CD4-positive, alpha-beta T cell treated with Interleukin-4 for 4 hours (primary cell): ENCODE measurements around the gene ZNF48.

Experiments
- DNase-seq: peaks from one replicate; pipeline ENCODE4 v3.0.0-alpha.2; 2020

Gene ZNF48

GRCh38 chr16:30444231-30445148 lies 49.3 kb downstream of the ZNF48 start:
- DNase-seq = no peak

DNA sequence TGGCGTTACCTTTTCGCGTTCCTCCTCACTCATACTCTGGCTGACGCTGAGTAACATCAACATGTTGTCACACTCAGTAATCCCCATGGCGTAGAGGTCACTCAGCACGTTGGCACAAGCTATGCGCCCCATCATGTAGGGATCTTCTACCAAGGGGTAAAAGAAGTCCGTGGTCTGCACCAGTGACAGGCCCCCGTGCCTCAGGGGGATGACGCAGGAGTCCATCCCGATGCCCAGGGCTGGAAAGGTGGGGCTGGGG lies 49.9 kb downstream of the ZNF48 start:
- DNase-seq = no peak

DNA sequence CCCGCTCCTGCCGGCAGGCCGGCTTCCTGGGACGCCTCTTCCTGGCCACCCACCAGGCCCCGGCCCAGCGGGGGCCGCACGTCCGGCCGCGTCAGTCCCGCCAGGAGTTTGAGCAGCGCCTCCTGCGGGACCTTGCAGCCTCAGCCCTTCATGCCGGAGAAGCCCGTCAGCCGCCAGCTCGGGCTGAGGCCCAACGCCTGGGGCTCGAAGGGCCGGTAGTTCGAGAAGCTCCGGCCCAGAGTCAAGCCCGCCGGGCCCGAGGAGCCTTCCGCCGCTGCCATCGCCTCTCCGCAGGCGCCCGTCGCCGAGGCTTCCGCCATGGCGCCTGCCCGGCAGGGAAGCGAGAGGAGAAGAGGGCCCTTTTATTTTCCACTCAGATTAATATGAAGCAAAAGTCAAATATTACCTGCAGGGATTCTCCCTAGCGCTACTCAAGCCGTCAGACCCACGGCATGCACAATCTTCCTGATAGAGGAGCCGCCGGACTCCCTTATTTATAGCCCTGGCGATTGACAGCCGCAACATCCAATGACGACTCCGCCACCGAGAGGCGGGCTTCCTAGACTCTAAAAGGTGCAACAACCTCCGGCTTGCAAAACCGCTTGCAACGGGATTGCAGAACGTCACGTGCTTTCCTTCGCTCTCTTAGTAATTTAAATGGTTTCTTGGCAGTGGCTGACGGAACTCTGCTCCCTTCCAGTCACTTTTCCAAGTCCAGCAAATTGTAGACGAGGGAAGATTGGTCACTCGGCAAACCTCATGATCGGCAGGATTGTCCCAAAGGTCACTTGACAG lies 50.4 kb downstream of the ZNF48 start, which contains the start of gene SEPHS2:
TSS of gene SEPHS2 (minus strand) at position 467 of the 795 bp plus-strand sequence. CDS start at position 320, 147 bp downstream.
- peak; percentile 98 for DNase-seq

DNA sequence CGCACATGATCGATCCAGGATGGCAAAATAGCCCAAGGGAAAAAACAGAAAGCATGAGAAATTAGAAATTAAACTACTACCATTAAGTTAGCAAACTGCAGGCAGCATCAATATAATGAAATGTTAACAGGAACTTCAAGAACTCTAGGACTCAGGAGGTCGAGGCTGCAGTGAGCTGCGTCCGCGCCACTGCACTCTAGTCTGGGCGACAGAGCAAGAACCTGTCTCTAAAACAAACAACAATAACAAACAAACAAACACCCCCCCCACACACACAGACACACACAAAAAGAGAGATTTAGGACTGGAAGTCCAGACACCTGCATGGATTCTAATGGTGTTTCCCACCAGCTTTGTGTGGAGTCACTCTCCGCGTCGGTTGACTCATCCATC lies 51.0 kb downstream of the ZNF48 start:
- DNase-seq = no peak

DNA sequence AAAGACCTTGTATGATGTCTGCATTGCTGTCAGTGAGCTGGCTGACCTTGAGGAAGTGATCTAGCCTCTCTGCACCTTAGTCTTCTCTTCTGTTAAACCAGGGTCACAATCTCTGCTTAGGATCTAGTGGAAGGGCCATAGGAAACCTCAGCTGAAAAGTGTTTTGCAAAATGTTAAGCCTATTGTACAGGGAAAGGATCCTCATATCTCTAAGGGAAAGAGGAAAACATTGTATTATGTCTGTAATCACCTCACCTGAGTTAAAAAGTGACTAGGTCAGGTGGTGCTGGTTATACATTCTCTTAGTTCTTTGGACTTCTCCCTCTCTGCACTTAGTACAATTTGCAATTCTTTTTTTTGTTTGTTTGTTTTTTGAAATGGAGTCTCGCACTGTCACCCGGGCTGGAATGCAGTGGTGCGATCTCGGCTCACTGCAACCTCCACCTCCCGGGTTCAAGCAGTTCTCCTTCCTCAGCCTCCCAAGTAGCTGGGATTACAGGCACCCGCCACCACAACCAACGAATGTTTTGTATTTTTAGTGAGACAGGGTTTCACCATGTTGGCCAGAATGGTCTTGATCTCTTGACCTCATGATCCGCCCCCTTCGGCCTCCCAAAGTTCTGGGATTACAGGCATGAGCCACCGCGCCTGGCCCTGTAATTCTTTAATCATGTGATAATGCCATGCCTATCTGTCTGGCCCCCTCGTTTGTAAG lies 52.4 kb downstream of the ZNF48 start:
- DNase-seq = no peak

DNA sequence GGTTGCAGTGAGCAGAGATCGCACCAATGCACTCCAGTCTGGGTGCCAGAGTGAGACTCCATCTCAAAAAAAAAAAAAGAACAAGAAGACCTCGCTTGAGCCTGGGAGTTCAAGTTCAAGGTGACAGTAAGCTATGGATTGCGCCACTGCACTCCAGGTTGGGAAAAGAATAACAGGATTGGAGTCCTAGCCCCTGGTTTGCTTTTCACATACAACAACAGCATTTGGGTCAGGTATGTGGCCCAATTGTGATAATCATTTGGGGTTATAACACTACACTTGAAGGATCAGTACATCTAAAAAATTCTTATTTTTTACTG lies 53.9 kb downstream of the ZNF48 start:
- DNase-seq = no peak
